Vagina (tissue), 2 donors: ENCODE data around the gene TYW5. TPM values are rescaled to one million over a fixed set of nuclear protein-coding genes. Genes with fewer than 3 reads are reported as not detected.

Experiments used
- DNase-seq, 2 donors: peaks; one replicate each; pipeline ENCODE4 v3.0.0-alpha.2; 2017; ENCODE audit errors: extremely low spot score in 2 of 2
- H3K27ac ChIP-seq: fragments of 200-600 bp; sonication (generic); one replicate; pipeline ENCODE4 v1.5.1; 2019
- H3K27me3 ChIP-seq: fragments of 200-600 bp; sonication (generic); one replicate; pipeline ENCODE4 v1.5.1; 2019
- H3K36me3 ChIP-seq, 2 donors: fragments of 200-600 bp; sonication (generic); one replicate each; pipeline ENCODE4 v1.5.1; 2017 to 2019
- H3K4me1 ChIP-seq: fragments of 200-600 bp; sonication (generic); one replicate; pipeline ENCODE4 v1.5.1; 2019
- H3K4me3 ChIP-seq, 2 donors: fragments of 200-600 bp; sonication (generic); 1 replicate in 1 of 2; 2 replicates in 1 of 2; pipeline ENCODE4 v1.5.1; 2016 to 2019
- H3K9me3 ChIP-seq: fragments of 200-600 bp; sonication (generic); one replicate; pipeline ENCODE4 v1.5.1; 2019
- POLR2A ChIP-seq, 2 donors: fragments of 450-650 bp; IDR thresholded peaks; one replicate each; pipeline ENCODE4 v1.6.1; 2017; ENCODE audit warnings: antibody characterized with exemption in 2 of 2, mild to moderate bottlenecking in 2 of 2, moderate library complexity in 2 of 2
- POLR2AphosphoS5 ChIP-seq, 2 donors: sonication (generic); formaldehyde crosslinking; IDR thresholded peaks; one replicate each; pipeline ENCODE4 v1.9.0; 2017; ENCODE audit warnings: antibody characterized with exemption in 2 of 2, mild to moderate bottlenecking in 2 of 2, low read depth in 1 of 2; ENCODE audit not compliant: insufficient read depth in 1 of 2
- intact Hi-C: fragments of 100-400 bp; cut with DNase I; formaldehyde crosslinking; loops from one replicate; pipeline ENCODE4 v1.15.1; 2023
- small RNA-seq: library from RNA; depleted of rRNA; stranded (forward); fragments of <200 nt; gene quantifications from one replicate; pipeline ENCODE3, GENCODE V24; 2016
- total RNA-seq: library from RNA; depleted of rRNA; stranded (reverse); fragments of >200 nt; gene quantifications from one replicate; pipeline ENCODE4 v1.2.3, GENCODE V29; 2016
- TF ChIP-seq, protein P1 (sequence below), 3 experiments: fragments of 450-650 bp in 2 of 3; fragments of 200-600 bp in 1 of 3; sonication (generic) in 1 of 3; IDR thresholded peaks; one replicate each; pipeline ENCODE4 v1.5.1; 2017 to 2019; ENCODE audit warnings: antibody characterized with exemption in 3 of 3, mild to moderate bottlenecking in 2 of 3, moderate library complexity in 2 of 3

Gene TYW5
- total RNA-seq, 1 donor from 2014 or later = 5.2 TPM

GRCh38 chr2:199882667-199883066 is 72.6 kb downstream of the TYW5 start:
- no peak for DNase-seq
- no peaks in the 10 kb centered on the region for H3K36me3 ChIP-seq
- no peak overlapping the region for H3K4me3 ChIP-seq
- no peaks in the 10 kb centered on the region for H3K9me3 ChIP-seq
- intact Hi-C loops = no loop called here
- no peak overlapping the region for H3K27ac ChIP-seq
- TF ChIP-seq POLR2AphosphoS5 (IDR thresholded peaks at IDR 0.05; ENCODE audit: insufficient read depth in 1 of 2, low read depth in 1 of 2) (no peak), POLR2A (IDR thresholded peaks at IDR 0.05) (no peak)
- TF ChIP-seq, protein P1, sequence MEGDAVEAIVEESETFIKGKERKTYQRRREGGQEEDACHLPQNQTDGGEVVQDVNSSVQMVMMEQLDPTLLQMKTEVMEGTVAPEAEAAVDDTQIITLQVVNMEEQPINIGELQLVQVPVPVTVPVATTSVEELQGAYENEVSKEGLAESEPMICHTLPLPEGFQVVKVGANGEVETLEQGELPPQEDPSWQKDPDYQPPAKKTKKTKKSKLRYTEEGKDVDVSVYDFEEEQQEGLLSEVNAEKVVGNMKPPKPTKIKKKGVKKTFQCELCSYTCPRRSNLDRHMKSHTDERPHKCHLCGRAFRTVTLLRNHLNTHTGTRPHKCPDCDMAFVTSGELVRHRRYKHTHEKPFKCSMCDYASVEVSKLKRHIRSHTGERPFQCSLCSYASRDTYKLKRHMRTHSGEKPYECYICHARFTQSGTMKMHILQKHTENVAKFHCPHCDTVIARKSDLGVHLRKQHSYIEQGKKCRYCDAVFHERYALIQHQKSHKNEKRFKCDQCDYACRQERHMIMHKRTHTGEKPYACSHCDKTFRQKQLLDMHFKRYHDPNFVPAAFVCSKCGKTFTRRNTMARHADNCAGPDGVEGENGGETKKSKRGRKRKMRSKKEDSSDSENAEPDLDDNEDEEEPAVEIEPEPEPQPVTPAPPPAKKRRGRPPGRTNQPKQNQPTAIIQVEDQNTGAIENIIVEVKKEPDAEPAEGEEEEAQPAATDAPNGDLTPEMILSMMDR (IDR thresholded peaks at IDR 0.05) = no peak
- H3K4me1 ChIP-seq = no peaks in the 10 kb centered on the region
- no peaks in the 10 kb centered on the region for H3K27me3 ChIP-seq

Small RNA genes lying within 50 kb of the gene (small RNA-seq; reads per million reads assigned to genes)
- not detected for gene RN7SL717P

Other genes with a start within 250 kb of the TYW5 start
- gene FTCDNL1, start 104.3 kb downstream of the TYW5 start, total RNA-seq = 2.5 TPM
- 10.1 TPM for gene C2orf69, start 44.2 kb downstream of the TYW5 start, total RNA-seq
- gene MAIP1, start 91 bp upstream of the TYW5 start, total RNA-seq = 16.0 TPM